HG03571 (cell line): ENCODE results near the gene HTR2A.
"Not testable (repeated sequence)": the region's sequence is repeated elsewhere in the genome, so short reads cannot be mapped to it uniquely, and the experiment has no call there.

ENCODE experiments used
- ATAC-seq: cut with Tn5 transposase; IDR thresholded peaks from one replicate; pipeline ENCODE4 v1.9.1; 2021; ENCODE audit not compliant: unreplicated experiment

The HTR2A gene

DNA sequence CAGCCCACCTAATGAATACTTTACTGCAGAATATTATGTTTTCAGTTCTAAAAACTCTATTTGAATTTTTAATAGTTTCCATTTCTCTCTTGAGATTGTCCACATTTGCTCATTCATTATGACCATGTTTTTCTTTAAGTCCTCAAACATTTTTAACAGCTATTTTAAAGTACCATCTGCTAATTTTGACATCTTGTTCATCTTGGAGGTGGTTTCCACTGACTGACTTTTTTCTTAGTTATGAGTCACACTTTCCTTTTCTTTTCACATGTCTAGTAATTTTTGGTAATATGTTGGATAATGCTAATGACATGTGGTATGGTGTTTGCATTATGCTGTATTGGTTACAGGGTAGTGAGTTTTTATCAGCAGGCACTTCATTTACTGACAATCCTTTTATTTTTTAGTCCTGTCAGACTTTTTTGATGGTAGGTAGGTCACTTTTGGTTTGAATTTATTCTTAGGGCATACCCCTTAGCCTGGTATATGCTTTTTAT lies 84.5 kb downstream of the HTR2A start:
- ATAC-seq = no peak

DNA sequence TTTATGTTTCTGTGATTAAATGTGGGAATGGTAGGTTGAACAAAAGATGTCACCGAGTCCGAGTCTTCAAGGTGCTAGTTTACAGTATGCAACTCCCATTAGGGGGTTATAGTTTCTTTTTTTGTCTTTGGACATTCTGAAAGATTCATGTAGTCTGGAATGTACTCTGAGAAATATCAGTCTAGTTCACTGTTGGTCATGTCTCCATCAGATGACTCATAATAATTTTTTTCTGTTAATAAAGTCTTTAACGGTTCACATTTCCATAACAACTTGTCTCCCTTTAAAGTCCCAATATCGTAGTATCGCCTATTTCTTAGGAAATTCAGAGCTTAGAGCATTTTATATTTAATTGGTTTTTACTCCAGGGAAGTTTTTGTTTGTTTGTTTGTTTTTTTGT lies 86.4 kb downstream of the HTR2A start:
- no peak for ATAC-seq

DNA sequence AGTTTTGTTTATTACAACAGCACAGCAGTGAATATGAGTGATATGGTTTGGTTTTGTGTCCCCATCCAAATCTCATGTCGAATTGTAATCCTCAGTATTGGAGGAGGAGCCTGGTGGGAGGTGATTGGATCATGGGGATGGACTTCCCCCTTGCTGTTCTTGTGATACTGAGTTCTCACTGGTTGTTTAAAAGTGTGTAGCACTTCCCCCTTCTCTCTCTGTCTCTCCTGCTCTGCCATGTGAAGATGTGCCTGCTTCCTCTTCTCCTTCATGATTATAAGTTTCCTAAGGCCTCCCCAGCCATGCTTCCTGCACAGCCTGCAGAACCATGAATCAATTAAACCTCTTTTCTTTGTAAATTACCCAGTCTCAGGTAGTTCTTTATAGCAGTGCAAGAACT lies 91.9 kb downstream of the HTR2A start:
- not testable (repeated sequence) for ATAC-seq

DNA sequence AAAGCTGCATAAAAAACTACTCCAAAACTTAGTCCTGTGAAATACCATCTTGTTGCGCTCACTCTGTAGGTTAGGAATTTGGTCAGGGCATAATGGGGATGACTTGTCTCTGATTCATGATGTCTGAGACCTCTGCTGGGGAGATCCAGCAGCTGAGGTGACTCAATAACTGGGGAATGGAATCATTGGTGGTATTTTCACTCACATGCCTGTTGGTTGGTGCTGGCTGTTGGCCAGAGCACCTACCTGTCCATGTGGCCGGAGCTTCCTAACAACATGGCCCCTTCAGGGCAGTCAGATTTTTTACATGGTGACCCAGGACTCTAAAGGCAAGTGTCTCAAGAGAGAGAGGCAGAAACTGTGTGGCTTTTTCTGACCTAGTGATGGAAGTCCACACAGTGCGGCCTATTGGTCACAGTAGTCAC lies 92.5 kb downstream of the HTR2A start:
- no peak for ATAC-seq

DNA sequence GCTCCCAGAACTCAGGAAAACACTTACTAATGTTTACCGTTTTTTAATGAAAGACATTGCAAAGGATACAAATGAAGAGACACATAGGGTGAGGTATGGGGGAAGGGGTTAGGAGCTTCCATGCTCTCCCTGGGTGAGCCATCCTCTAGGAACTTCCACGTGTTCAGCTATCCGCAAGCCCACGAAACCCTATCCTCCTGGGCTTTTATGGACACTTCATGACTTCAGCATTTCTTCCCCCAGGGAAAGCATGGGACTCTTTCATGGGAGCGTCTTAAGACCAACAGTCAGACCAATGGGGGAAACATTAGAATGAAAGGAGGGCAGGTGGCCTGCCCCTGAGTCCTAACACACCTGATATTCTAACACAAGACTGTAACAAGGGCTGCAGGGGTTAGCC lies 93.3 kb downstream of the HTR2A start:
- ATAC-seq = no peak

DNA sequence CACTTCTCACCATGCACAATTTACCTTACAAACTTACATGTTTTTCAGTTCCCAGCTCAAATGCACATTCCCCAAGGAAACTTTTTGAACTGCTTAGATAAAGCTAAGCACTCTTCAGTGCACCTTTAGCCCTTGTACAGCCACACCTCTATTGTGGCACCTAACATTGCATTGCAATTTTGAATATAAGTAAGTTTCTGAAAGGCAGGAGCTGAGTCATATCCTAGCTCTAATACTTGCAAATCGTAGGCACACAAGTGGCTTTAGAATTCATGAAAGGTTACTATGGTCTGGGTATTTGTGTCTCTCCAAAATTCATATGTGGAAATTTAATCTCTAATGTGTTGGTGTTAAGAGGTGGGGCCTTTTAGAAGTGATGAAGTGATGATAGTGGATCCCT lies 95.0 kb downstream of the HTR2A start:
- ATAC-seq = no peak

DNA sequence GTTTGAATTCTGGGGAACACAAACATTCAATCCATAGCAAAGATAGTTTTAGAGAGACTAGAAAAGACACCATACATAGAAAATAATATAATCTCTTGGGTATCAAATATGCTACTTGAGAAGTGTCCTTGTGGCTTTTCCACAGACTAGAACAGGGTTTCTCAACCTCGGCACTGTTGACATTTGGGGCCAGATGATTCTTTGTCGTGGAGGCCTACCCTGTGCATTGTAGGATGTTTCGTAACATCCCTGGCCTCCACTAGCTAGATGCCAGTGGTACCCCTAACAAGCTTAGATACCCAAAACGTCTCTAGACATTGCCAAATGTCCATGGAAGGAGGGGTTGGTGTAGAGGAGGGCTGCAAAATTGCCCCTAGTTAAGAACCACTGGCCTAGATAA lies 97.7 kb downstream of the HTR2A start:
- ATAC-seq = no peak

DNA sequence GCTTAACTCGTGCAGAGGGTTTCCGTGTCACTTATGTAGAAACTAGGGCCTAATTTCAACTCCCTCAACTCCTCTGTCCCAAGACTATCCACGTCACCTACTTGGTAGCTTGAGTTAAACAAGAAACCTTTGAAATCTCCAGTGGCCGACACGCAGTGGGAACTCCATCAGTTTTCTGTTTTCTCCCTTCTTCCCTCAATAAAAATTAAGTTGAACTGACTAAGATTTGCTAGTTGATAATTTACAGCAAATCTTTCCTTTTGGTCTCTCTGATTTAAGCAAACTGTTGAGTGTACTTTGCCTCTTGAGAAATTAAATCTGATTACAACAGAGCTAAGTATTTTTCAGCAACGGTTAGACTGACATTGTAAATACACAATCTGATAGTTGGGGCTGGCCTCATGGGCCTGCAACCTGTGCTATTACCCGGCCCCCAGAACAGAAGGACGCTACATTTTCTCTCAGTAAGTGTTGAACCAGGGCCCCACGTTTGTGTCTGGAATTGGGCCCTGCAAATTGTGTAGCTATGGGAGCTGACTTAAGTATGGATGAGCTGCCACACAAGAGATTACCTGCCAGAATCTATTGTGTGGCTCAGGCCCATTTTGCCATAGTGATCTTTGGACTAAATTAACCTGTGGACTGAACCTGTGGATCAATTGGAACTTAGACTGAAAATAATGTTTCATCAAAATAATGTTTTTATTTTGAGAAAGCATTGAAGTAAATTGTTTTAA lies 99.2 kb downstream of the HTR2A start:
- ATAC-seq = no peak

DNA sequence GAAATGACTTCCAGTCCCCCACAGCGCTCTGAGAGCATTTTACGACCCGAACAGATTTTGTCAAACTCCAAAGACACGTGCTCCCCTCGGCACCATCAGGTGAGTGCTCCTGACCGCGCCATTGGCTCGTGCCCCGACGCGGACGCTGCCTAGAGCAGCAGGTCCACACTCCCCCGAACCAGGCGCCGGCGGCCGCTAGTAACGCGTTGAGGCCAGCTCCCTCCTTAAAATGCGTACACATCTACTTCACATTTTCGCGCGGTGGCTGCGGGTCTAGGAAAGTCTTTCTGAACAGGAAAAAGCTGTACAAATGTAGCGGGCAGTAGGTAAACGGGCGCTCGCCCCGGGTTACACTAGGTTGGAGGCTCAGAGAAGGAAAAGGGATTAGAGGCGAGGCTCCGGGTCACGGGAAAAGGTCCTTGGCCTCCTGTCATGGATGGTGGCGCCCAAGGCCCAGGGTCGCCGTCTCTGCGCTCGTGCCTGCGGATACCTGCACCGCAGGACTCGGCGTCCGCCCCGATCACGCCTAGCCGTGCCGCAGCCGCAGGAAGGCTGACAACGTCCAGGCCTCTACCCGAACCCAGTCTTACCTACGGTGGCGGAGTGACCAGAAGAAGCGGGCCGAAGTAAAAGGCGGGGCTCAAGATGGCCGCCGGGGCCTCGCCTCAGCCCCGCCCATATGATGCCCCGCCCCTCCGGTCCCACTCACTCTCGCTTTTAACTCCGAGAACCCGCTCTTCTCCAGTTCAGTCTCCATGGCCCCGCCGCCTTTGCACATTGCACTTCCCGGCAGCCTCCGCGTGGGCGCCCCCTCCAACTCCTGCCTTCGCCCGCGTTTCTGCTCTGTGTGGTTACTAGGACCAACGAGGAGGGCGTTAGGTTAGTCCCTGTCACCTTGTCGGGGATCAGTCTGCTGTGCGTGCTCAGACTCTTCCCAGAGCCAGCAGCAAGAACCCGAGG lies 100.1 kb downstream of the HTR2A start, which contains the start of gene ESD:
Gene ESD, minus strand, starts transcription at position 647 of the 960 bp plus-strand sequence. CDS start 5,748 bp downstream, outside the sequence.
- peak; percentile 91 for ATAC-seq

DNA sequence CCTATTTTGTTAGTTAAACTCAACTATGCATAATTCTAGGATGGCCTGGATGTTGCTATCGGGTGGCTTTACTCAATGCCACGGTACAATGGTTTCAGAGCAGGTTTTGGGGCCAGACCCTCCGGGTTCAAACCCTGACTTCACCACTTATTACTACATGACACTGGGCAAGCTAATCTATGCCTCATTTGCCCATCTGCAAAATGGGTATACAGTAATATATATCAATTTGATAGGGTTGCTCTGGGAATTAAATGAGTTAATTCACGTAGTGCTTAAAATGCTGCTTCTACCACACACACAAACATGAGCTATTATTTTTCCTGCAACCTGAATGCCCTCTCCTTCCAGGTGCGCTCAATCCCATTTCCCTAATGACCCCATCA lies 100.7 kb downstream of the HTR2A start:
- no peak for ATAC-seq

DNA sequence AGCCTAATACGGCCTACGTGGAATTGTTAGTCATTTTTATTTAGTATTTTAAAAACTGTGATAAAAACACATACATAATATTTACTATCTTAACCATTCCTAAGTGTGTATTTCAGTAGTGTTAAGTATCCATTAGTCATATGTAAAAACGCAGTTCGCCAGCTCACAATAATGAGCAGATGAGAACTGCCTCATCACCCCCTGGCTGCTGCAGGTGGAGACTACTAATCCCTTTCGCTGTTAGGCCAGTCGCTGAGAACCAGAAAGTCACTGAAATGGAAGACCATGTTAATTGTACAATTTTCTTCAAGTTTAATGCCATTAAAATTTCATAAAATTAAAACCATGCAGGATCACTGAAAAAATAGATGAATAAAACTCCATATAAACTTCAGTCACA lies 101.5 kb downstream of the HTR2A start:
- ATAC-seq = no peak

DNA sequence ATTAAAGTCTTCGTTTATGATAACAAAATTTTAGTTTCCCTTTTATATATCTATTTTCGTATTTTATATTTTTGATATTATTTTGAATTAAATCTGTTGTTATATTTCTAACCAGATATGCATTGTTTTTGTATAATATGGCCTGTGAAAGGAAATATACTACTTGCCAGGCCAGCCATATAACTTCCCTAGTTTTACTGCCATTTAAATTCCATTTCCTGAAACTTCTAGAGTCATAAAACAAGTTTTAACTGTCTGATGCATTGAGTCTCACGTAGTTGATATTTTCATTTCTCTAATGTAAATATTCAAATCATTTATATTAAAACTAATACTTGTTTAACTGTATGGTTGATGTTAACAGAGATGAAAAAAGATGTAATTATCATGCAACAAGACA lies 113.3 kb downstream of the HTR2A start:
- ATAC-seq = no peak

DNA sequence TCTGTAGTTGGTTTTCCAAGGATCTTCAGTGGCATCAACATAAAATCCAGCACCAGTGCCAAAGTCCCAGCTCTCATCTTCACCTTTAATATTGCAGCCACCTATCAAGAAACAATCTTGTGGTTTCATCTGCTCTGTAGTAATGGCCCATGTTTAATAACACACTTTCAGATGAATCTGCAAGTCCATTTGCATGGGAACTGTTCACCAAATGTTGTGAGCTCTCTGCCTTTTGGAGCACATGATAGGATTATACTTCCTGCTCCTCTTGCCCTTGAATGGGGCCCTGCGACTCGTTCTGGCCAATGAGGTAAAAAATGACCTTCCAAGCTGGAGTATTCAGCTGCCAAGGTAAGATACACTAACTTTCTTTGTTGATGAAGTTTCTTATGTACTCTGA lies 114.2 kb downstream of the HTR2A start:
- ATAC-seq = no peak

DNA sequence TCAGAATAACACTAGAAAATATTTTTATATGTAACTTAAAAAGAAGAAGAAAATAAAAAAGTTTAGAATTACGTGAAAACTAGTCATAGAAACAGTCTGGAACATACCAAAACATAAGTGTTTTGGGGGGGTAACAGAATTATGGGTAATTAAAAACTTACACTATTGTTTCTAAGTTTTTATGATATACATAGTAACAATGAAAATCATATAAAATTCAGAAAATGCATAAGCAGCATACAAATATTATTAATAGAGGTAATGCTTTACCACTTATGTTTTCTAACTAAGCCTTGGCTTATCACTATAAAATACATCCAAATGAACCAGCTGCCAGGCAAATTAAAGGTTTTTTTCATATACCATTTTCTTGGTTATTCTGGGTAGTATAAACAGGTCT lies 114.8 kb downstream of the HTR2A start:
- no peak for ATAC-seq
